PC-3 (cell line): Measurements from ENCODE around the gene LMAN2. TPM values are rescaled to one million over a fixed set of nuclear protein-coding genes. Genes with fewer than 3 reads are reported as not detected.

Experiments used
- ATAC-seq: fragments of 200-7000 bp; cut with Tn5 transposase; 2 replicates; pipeline ENCODE4 v1.9.1; 2020; ENCODE audit warnings: mild to moderate bottlenecking, moderate library complexity
- BruUV-seq: library from RNA; stranded (reverse); fragments of 400-500 nt; replicated peaks from 2 replicates; lab custom pipeline; 2021; lab: Mats Ljungman, UMichigan
- CTCF ChIA-PET: fragments of 300-600 bp; sonication (Branson Sonifier 250); formaldehyde crosslinking; loops from one replicate; lab custom pipeline; 2022; ENCODE audit warnings: antibody characterized with exemption; lab: Charles Lee
- POLR2A ChIA-PET: fragments of 300-600 bp; sonication (Branson Sonifier 250); formaldehyde crosslinking; loops from one replicate; lab custom pipeline; 2022; ENCODE audit warnings: antibody characterized with exemption; ENCODE audit not compliant: unreplicated experiment; lab: Charles Lee
- DNase-seq: peaks from one replicate; pipeline ENCODE4 v3.0.0-alpha.2; 2015
- H2AFZ ChIP-seq: fragments of 300-600 bp; sonication (generic); 2 replicates; pipeline ENCODE4 v1.6.0; 2016; ENCODE audit warnings: antibody characterized with exemption, low read length
- H3F3A ChIP-seq: fragments of 300-600 bp; sonication (generic); one replicate; pipeline ENCODE4 v1.6.0; 2017; ENCODE audit warnings: antibody characterized with exemption, low read length, control low read depth, mild to moderate bottlenecking; ENCODE audit not compliant: unreplicated experiment
- H3K27ac ChIP-seq: fragments of 300-600 bp; sonication (generic); 2 replicates; pipeline ENCODE4 v1.5.1; 2016; ENCODE audit warnings: mild to moderate bottlenecking, low read length
- H3K27me3 ChIP-seq: fragments of 300-600 bp; sonication (generic); 2 replicates; pipeline ENCODE4 v1.6.1; 2016; ENCODE audit warnings: low read length, mixed read lengths
- H3K36me3 ChIP-seq: fragments of 300-600 bp; sonication (generic); 2 replicates; pipeline ENCODE4 v1.6.1; 2016; ENCODE audit warnings: low read depth, mixed run types, low read length, mixed read lengths
- H3K4me1 ChIP-seq: fragments of 300-600 bp; sonication (generic); 2 replicates; pipeline ENCODE4 v1.5.1; 2016; ENCODE audit warnings: low read length; ENCODE audit not compliant: insufficient read depth
- H3K4me2 ChIP-seq: fragments of 300-600 bp; sonication (generic); 2 replicates; pipeline ENCODE4 v1.6.0; 2016; ENCODE audit warnings: low read length
- H3K4me3 ChIP-seq: fragments of 300-600 bp; sonication (generic); 2 replicates; pipeline ENCODE4 v1.5.1; 2016; ENCODE audit warnings: mild to moderate bottlenecking, low read length, mixed read lengths
- H3K79me2 ChIP-seq: fragments of 300-600 bp; sonication (generic); 2 replicates; pipeline ENCODE4 v1.6.1; 2017; ENCODE audit warnings: low read length, mixed read lengths
- H3K9ac ChIP-seq: fragments of 300-600 bp; sonication (generic); 2 replicates; pipeline ENCODE4 v1.6.0; 2016; ENCODE audit warnings: mild to moderate bottlenecking, low read length
- H3K9me2 ChIP-seq: fragments of 300-600 bp; sonication (generic); replicated peaks from 2 replicates; pipeline ENCODE4 v1.6.1; 2016; ENCODE audit warnings: mixed run types, low read length, mixed read lengths
- H3K9me3 ChIP-seq: fragments of 300-600 bp; sonication (generic); 2 replicates; pipeline ENCODE4 v1.6.1; 2016; ENCODE audit warnings: low read length, mixed read lengths
- H4K20me1 ChIP-seq: fragments of 300-600 bp; sonication (generic); 2 replicates; pipeline ENCODE4 v1.6.1; 2016; ENCODE audit warnings: low read length, mixed read lengths
- CTCF ChIP-seq: fragments of 300-600 bp; sonication (generic); conservative IDR thresholded peaks from 2 replicates; pipeline ENCODE4 v1.5.1; 2017; ENCODE audit warnings: antibody characterized with exemption, low read depth, mild to moderate bottlenecking, low read length
- EZH2 ChIP-seq: fragments of 300-600 bp; sonication (generic); IDR thresholded peaks from one replicate; pipeline ENCODE4 v1.6.1; 2017; ENCODE audit warnings: antibody characterized with exemption, mild to moderate bottlenecking, low read length; ENCODE audit not compliant: unreplicated experiment
- EZH2phosphoT487 ChIP-seq: fragments of 300-600 bp; sonication (generic); IDR thresholded peaks from 2 replicates; pipeline ENCODE4 v1.6.1; 2018; ENCODE audit warnings: mild to moderate bottlenecking, antibody characterized with exemption, low read length, borderline replicate concordance
- intact Hi-C: fragments of 100-400 bp; cut with micrococcal nuclease; formaldehyde crosslinking; loops from 2 replicates; pipeline ENCODE4 v1.9.0; 2023
- total RNA-seq: library from RNA; depleted of rRNA; stranded (reverse); fragments of >200 nt; gene quantifications from 2 replicates; pipeline ENCODE4 v1.2.3, GENCODE V29; 2014

The LMAN2 gene
- total RNA-seq, 1 experiment from 2014 or later = 310 TPM

- no peaks in the 10 kb centered on the region for H3K9me3 ChIP-seq
- TF ChIP-seq CTCF (no peak), EZH2phosphoT487 (no peak), EZH2 (no peak)
- H2AFZ ChIP-seq = no peak overlapping the region
- ATAC-seq = no peak
- no TSS peak for BruUV-seq
- no peak overlapping the region for H3K4me2 ChIP-seq
- no peaks in the 10 kb centered on the region for H3K36me3 ChIP-seq
- no peak overlapping the region for H3K4me3 ChIP-seq
- H3F3A ChIP-seq = no peaks in the 10 kb centered on the region
- H3K79me2 ChIP-seq = no peaks in the 10 kb centered on the region
- DNase-seq = no peak
- H3K4me1 ChIP-seq = peaks cover 17% of the 10 kb centered on the region
- no peaks in the 10 kb centered on the region for H3K27me3 ChIP-seq
- H3K27ac ChIP-seq = no peak overlapping the region
- no peaks in the 10 kb centered on the region for H4K20me1 ChIP-seq
- ChIA-PET POLR2A (no interaction called here), CTCF (no interaction called here)
- no peak overlapping the region for H3K9ac ChIP-seq
- H3K9me2 ChIP-seq = no peaks in the 10 kb centered on the region
- intact Hi-C loops = no loop called here
These were observed 15.3 kb upstream of the LMAN2 start for GRCh38 chr5:177366528-177367322.

DNA sequence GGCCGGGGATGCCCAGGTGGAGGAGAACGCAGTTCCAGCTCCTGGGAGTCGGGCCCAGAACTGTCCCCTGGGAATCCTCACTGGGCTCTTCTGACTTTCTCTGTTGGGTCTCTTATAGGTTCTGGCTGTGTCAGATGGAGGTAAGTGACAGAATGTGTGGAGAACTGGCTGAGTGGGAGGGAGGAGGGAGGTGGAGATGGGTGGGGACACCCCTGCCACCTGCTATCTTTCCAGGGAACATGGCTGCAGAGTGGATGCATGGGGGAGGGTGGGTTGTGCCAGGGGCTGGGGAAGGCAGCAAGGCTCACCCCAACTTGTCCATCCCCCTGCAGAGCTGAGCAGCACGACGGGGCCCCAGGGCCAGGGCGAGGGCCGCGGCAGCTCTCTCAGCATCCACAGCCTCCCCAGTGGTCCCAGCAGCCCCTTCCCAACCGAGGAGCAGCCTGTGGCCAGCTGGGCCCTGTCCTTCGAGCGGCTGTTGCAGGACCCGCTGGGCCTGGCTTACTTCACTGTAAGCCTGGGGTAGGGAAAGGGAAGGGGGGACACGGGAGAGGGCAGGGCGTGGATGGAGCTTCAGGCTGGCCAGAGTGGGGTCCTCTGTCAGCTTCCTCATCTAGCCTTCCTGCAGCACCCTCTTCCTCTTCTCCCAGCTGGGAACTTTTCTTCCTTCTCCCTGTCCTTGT is 14.5 kb upstream of the LMAN2 start:
- no peaks in the 10 kb centered on the region for H3K9me3 ChIP-seq

DNA sequence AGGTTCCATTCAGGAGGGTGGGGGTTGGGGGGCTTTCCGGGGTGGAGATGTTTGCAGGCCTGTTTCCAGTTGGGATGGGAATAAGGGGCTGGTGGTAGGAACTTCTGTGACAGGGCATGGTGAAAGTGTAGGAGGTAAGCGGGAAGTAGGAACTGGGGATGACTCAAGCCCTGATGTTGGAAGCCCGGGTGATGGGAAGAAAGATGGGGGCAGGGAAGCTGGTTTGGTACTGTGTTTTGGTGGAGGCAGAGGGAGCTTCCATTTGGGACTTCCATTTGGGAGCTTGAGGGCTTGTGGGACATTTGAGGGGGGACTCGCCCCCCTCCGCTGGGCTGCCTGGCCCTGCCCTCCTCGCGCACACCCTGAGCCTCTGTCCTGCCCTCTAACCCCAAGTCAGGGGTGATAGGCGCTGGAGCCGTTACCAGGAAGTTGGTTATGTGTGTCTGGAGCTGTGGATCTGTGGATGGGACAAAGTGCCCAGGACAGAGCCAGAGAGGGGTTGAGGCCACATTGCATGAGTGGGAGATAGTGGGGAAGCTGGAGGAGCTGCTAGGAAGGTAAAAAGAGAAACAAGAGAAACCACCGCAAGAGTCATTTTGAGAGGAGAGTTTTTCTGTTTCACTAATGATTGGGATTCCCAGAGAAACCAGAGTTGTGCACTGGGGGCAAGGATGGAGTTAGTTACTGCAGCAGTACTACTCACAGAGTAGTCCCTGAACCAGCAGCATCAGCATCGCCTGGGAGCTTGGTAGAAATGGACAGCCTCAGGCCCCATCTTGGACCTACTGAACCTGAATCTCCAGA is 12.9 kb upstream of the LMAN2 start:
- H3K4me1 ChIP-seq = peaks cover 11% of the 10 kb centered on the region; the same call in 1 of the 2 replicates
- intact Hi-C loops = no loop called here
- TF ChIP-seq EZH2 = no peak
- H4K20me1 ChIP-seq = no peaks in the 10 kb centered on the region
- H2AFZ ChIP-seq = no peak overlapping the region
- H3F3A ChIP-seq = no peaks in the 10 kb centered on the region
- no peaks in the 10 kb centered on the region for H3K79me2 ChIP-seq
- CTCF ChIA-PET = no interaction called here
- DNase-seq (no peak), ATAC-seq (no peak)
- H3K27ac ChIP-seq = no peak overlapping the region
- no peaks in the 10 kb centered on the region for H3K36me3 ChIP-seq
- BruUV-seq = no TSS peak
- H3K4me2 ChIP-seq = no peak overlapping the region
- no peak overlapping the region for H3K4me3 ChIP-seq
- H3K9me2 ChIP-seq = no peaks in the 10 kb centered on the region
- no peak overlapping the region for H3K9ac ChIP-seq
- H3K27me3 ChIP-seq = no peaks in the 10 kb centered on the region
- POLR2A ChIA-PET = no interaction called here
- H3K9me3 ChIP-seq = no peaks in the 10 kb centered on the region

More for the DNA sequence above, 14.5 kb upstream of the LMAN2 start:
- Histone ChIP-seq H3K4me2 (no peak overlapping the region), H4K20me1 (no peaks in the 10 kb centered on the region), H3F3A (no peaks in the 10 kb centered on the region), H3K27ac (no peak overlapping the region), H3K27me3 (no peaks in the 10 kb centered on the region), H3K4me1 (peaks cover 11% of the 10 kb centered on the region; the same call in 1 of the 2 replicates), H2AFZ (no peak overlapping the region), H3K79me2 (no peaks in the 10 kb centered on the region), H3K4me3 (no peak overlapping the region), H3K9me2 (no peaks in the 10 kb centered on the region), H3K36me3 (no peaks in the 10 kb centered on the region), H3K9ac (no peak overlapping the region)
- POLR2A ChIA-PET = no interaction called here
- DNase-seq (no peak), ATAC-seq (no peak)
- BruUV-seq = no TSS peak
- intact Hi-C loops = no loop called here
- CTCF ChIA-PET = no interaction called here
- no peak for TF ChIP-seq EZH2phosphoT487
